HG03175 (cell line): Measurements from ENCODE around the gene CNOT3.
"Not testable (repeated sequence)": the region's sequence is repeated elsewhere in the genome, so short reads cannot be mapped to it uniquely, and the experiment has no call there.

Source experiments
- ATAC-seq: cut with Tn5 transposase; IDR thresholded peaks from one replicate; pipeline ENCODE4 v1.9.1; 2021; ENCODE audit warnings: mild to moderate bottlenecking, moderate library complexity; ENCODE audit not compliant: unreplicated experiment

The CNOT3 gene

GRCh38 chr19:54165222-54165621 is 27.7 kb downstream of the CNOT3 start:
- ATAC-seq: no peak

GRCh38 chr19:54168174-54168917 is 30.8 kb downstream of the CNOT3 start:
- ATAC-seq: no peak

- ATAC-seq: no peak
Observed at GRCh38 chr19:54169149-54169740, 31.7 kb downstream of the CNOT3 start.

- ATAC-seq: not testable (repeated sequence)
Observed at GRCh38 chr19:54171736-54172431, 34.3 kb downstream of the CNOT3 start.

- no peak for ATAC-seq
Observed at GRCh38 chr19:54172471-54173358, 35.2 kb downstream of the CNOT3 start, which contains the start of gene TMC4. TSS of gene TMC4 (minus strand) at chr19:54173160. CDS start at chr19:54173117, 43 bp downstream.

- ATAC-seq: no peak
Observed at GRCh38 chr19:54173359-54173699, 35.8 kb downstream of the CNOT3 start.

- no peak for ATAC-seq
Observed at GRCh38 chr19:54173951-54174834, 36.6 kb downstream of the CNOT3 start.

GRCh38 chr19:54178581-54179261 is 41.2 kb downstream of the CNOT3 start:
- no peak for ATAC-seq

GRCh38 chr19:54179262-54179852 is 41.8 kb downstream of the CNOT3 start:
- no peak for ATAC-seq

GRCh38 chr19:54179921-54180461 is 42.4 kb downstream of the CNOT3 start:
- ATAC-seq: no peak

GRCh38 chr19:54180691-54181091 is 43.1 kb downstream of the CNOT3 start:
- no peak for ATAC-seq

GRCh38 chr19:54181894-54182293 is 44.3 kb downstream of the CNOT3 start:
- ATAC-seq: not testable (repeated sequence)

- no peak for ATAC-seq
Observed at GRCh38 chr19:54183431-54183830, 45.9 kb downstream of the CNOT3 start.

GRCh38 chr19:54186351-54186750 is 48.8 kb downstream of the CNOT3 start:
- no peak for ATAC-seq

- no peak for ATAC-seq
Observed at GRCh38 chr19:54186934-54187381, 49.4 kb downstream of the CNOT3 start.

GRCh38 chr19:54188215-54188871 is 50.8 kb downstream of the CNOT3 start:
- no peak for ATAC-seq

- peak; percentile 15 for ATAC-seq
Observed at GRCh38 chr19:54189145-54189734, 51.7 kb downstream of the CNOT3 start, which contains the start of gene MBOAT7. TSS of gene MBOAT7 (minus strand) at chr19:54189580. CDS start at chr19:54188508, 1,072 bp downstream.
